OCI-LY3 (cell line): ENCODE measurements around the gene KCNG3.

Experiments used
- H2AFZ ChIP-seq: fragments of 200-600, 300-600 bp; shearing (Covaris generic); 2 replicates; pipeline ENCODE4 v1.6.0; 2014; ENCODE audit warnings: antibody characterized with exemption, low read depth, low read length
- H3K27ac ChIP-seq: fragments of 200-600, 300-600 bp; sonication (generic); 2 replicates; pipeline ENCODE4 v1.5.1; 2014; ENCODE audit warnings: mild to moderate bottlenecking, low read length, moderate library complexity, mixed read lengths
- H3K27me3 ChIP-seq: fragments of 200-600, 300-600 bp; sonication (generic); 2 replicates; pipeline ENCODE4 v1.6.1; 2014; ENCODE audit warnings: low read depth, low read length, mixed read lengths
- H3K36me3 ChIP-seq: fragments of 200-600, 300-600 bp; sonication (generic); replicated peaks from 2 replicates; pipeline ENCODE3; 2014; ENCODE audit warnings: low read depth, low read length, mixed read lengths
- H3K4me1 ChIP-seq: fragments of 300-600, 200-600 bp; sonication (generic); 2 replicates; pipeline ENCODE4 v1.6.1; 2014; ENCODE audit warnings: low read length, mixed read lengths
- H3K4me2 ChIP-seq: fragments of 200-600, 300-600 bp; sonication (generic); 2 replicates; pipeline ENCODE4 v1.6.1; 2014; ENCODE audit warnings: low read length, mixed read lengths
- H3K4me3 ChIP-seq: fragments of 300-600, 200-600 bp; sonication (generic); 2 replicates; pipeline ENCODE4 v1.5.1; 2014; ENCODE audit warnings: antibody characterized with exemption, mild to moderate bottlenecking, low read length, moderate library complexity
- H3K79me2 ChIP-seq: fragments of 300-600, 200-600 bp; shearing (Covaris generic); 2 replicates; pipeline ENCODE4 v1.6.1; 2014; ENCODE audit warnings: mild to moderate bottlenecking, low read length, mixed read lengths
- H3K9ac ChIP-seq: fragments of 300-600, 200-600 bp; shearing (Covaris generic); 2 replicates; pipeline ENCODE4 v1.6.0; 2014; ENCODE audit warnings: mild to moderate bottlenecking, low read length, moderate library complexity
- H3K9me3 ChIP-seq: fragments of 200-600, 300-600 bp; shearing (Covaris generic); 2 replicates; pipeline ENCODE4 v1.6.1; 2014; ENCODE audit warnings: low read length, mixed read lengths; ENCODE audit not compliant: insufficient read depth
- H4K20me1 ChIP-seq: fragments of 200-600, 300-600 bp; sonication (generic); 2 replicates; pipeline ENCODE4 v1.6.1; 2016; ENCODE audit warnings: low read length, mixed read lengths; ENCODE audit not compliant: insufficient read depth
- EZH2phosphoT487 ChIP-seq: fragments of 200-600 bp; shearing (Covaris generic); IDR thresholded peaks from 2 replicates; pipeline ENCODE4 v1.6.1; 2018; ENCODE audit warnings: antibody characterized with exemption, mixed run types, low read depth
- TF ChIP-seq, protein P1 (sequence below): fragments of 200-600, 300-600 bp; sonication (generic); IDR thresholded peaks from 2 replicates; pipeline ENCODE4 v1.5.1; 2014; ENCODE audit warnings: antibody characterized with exemption, low read length, low read depth

Gene KCNG3, protein sequence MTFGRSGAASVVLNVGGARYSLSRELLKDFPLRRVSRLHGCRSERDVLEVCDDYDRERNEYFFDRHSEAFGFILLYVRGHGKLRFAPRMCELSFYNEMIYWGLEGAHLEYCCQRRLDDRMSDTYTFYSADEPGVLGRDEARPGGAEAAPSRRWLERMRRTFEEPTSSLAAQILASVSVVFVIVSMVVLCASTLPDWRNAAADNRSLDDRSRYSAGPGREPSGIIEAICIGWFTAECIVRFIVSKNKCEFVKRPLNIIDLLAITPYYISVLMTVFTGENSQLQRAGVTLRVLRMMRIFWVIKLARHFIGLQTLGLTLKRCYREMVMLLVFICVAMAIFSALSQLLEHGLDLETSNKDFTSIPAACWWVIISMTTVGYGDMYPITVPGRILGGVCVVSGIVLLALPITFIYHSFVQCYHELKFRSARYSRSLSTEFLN

DNA sequence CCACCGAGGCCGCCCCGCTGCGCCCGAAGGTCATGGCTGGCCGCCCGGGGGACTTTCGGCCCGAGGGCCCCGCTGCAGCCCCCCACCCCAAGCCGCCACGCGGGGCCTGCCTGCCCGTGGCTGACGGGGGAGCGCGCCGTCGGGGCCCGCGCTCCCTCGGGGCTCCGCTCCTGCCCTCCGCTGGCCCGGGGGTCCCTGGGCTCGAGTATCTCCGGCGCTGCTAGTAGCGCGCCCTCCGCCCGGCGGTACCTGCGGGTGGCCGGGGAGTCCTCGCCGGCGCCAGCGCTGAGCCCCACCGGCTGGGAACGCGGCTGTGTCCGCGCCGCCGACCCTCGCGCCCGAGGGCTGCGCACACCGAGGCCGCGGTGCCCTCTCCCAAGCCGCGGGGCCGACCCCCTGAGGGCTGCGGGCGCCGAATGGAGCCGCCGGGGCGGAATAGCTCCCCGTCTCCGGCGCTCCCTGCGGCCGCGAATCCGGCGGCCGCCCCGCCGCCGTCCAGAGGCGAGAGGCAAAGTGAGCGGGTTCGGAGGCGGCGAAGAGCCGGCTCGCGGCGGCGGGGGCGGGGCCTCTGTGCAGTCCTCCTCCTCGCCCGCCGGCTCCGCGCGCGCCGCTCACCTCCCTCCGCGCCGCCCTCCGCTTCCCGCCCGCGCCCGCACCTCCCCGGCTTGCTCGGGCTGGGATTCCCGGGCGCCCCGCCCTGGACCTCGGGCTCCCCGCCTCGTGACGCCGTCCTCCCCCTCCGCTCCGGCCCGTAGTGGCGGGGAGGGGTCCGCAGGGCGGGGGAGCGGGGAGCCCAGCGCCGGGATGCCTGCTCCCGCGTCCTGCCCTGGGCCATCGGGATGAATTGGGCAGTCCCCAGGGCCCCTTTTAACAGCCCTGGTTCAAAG lies at the start of gene KCNG3:
TSS of gene KCNG3 (minus strand) at position 515 of the 887 bp plus-strand sequence. CDS start at position 34, 481 bp downstream.
- Histone ChIP-seq H3K9ac (peak within 1 kb of the TSS; percentile 16), H4K20me1 (no peaks in the 10 kb centered on the region), H3K4me1 (peaks cover 5% of the 10 kb centered on the region; the same call in 1 of the 2 replicates), H3K4me3 (peak within 1 kb of the TSS; percentile 85), H3K9me3 (no peaks in the 10 kb centered on the region), H3K36me3 (no peaks in the 10 kb centered on the region), H2AFZ (peak within 1 kb of the TSS; percentile 87), H3K4me2 (peak within 1 kb of the TSS; percentile 78), H3K79me2 (no peaks in the 10 kb centered on the region), H3K27me3 (peaks cover 3% of the 10 kb centered on the region; the same call in 1 of the 2 replicates), H3K27ac (no peak within 1 kb of the TSS)
- TF ChIP-seq, protein P1, sequence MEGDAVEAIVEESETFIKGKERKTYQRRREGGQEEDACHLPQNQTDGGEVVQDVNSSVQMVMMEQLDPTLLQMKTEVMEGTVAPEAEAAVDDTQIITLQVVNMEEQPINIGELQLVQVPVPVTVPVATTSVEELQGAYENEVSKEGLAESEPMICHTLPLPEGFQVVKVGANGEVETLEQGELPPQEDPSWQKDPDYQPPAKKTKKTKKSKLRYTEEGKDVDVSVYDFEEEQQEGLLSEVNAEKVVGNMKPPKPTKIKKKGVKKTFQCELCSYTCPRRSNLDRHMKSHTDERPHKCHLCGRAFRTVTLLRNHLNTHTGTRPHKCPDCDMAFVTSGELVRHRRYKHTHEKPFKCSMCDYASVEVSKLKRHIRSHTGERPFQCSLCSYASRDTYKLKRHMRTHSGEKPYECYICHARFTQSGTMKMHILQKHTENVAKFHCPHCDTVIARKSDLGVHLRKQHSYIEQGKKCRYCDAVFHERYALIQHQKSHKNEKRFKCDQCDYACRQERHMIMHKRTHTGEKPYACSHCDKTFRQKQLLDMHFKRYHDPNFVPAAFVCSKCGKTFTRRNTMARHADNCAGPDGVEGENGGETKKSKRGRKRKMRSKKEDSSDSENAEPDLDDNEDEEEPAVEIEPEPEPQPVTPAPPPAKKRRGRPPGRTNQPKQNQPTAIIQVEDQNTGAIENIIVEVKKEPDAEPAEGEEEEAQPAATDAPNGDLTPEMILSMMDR = no peak
- TF ChIP-seq EZH2phosphoT487 = no peak

- Histone ChIP-seq H3K27me3 (no peaks in the 10 kb centered on the region), H4K20me1 (no peaks in the 10 kb centered on the region), H3K9me3 (no peaks in the 10 kb centered on the region), H3K79me2 (no peaks in the 10 kb centered on the region), H3K4me2 (no peak overlapping the region), H3K4me1 (peaks cover 11% of the 10 kb centered on the region), H3K9ac (no peak overlapping the region), H3K27ac (no peak overlapping the region), H3K4me3 (no peak overlapping the region), H3K36me3 (no peaks in the 10 kb centered on the region), H2AFZ (no peak overlapping the region)
- TF ChIP-seq, protein P1 = no peak
- no peak for TF ChIP-seq EZH2phosphoT487
Measured at GRCh38 chr2:42542871-42543270, 49.1 kb upstream of the KCNG3 start.

DNA sequence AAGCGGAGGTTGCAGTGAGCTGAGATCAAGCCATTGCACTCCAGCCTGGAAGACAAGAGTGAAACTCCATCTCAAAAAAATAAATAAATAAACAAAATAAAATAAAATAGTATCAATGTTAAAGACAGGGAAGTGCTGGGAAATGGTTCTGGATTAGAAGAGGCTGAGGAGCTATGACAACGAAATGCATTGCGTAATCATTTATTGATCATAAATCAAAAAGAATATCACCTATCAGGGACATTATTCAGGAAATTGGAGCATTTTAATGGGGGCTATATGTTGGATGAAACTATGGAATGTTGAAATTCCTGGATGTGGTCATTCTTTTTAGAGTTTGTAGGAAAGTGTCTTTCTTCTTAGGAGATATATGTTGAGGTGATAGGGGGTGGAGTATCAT lies 43.7 kb upstream of the KCNG3 start:
- Histone ChIP-seq H3K9ac (no peak overlapping the region), H4K20me1 (no peaks in the 10 kb centered on the region), H3K4me2 (no peak overlapping the region), H3K9me3 (no peaks in the 10 kb centered on the region), H3K27me3 (no peaks in the 10 kb centered on the region), H3K36me3 (no peaks in the 10 kb centered on the region), H3K4me3 (no peak overlapping the region), H2AFZ (no peak overlapping the region), H3K27ac (no peak overlapping the region), H3K79me2 (no peaks in the 10 kb centered on the region), H3K4me1 (no peaks in the 10 kb centered on the region)
- TF ChIP-seq EZH2phosphoT487 = no peak
- TF ChIP-seq, protein P1 = no peak

- Histone ChIP-seq H3K27me3 (no peaks in the 10 kb centered on the region), H3K9ac (no peak overlapping the region), H3K4me1 (no peaks in the 10 kb centered on the region), H2AFZ (no peak overlapping the region), H3K4me2 (no peak overlapping the region), H3K79me2 (no peaks in the 10 kb centered on the region), H3K27ac (no peak overlapping the region), H3K4me3 (no peak overlapping the region), H3K9me3 (no peaks in the 10 kb centered on the region), H3K36me3 (no peaks in the 10 kb centered on the region), H4K20me1 (no peaks in the 10 kb centered on the region)
- TF ChIP-seq, protein P1 = no peak
- TF ChIP-seq EZH2phosphoT487 = no peak
Measured at GRCh38 chr2:42532397-42532796, 38.6 kb upstream of the KCNG3 start.
